Mucosa of gallbladder (tissue), 1 donor: ENCODE results near the gene PBX1. TPM values are rescaled to one million over a fixed set of nuclear protein-coding genes. Genes with fewer than 3 reads are reported as not detected.
A peak's percentile ranks its signal among the peaks of the same experiment; 100 is the strongest.

ENCODE experiments used
- DNase-seq: peaks from one replicate; pipeline ENCODE4 v3.0.0-alpha.2; 2020; ENCODE audit warnings: low spot score
- total RNA-seq: library from RNA; stranded (reverse); gene quantifications from one replicate; pipeline ENCODE4 v1.2.1, GENCODE V29; 2021
- donor health status: DM: no; HTN: no; CAD: no.

PBX1 gene
- total RNA-seq, 1 donor from 2014 or later: 175 TPM

DNA sequence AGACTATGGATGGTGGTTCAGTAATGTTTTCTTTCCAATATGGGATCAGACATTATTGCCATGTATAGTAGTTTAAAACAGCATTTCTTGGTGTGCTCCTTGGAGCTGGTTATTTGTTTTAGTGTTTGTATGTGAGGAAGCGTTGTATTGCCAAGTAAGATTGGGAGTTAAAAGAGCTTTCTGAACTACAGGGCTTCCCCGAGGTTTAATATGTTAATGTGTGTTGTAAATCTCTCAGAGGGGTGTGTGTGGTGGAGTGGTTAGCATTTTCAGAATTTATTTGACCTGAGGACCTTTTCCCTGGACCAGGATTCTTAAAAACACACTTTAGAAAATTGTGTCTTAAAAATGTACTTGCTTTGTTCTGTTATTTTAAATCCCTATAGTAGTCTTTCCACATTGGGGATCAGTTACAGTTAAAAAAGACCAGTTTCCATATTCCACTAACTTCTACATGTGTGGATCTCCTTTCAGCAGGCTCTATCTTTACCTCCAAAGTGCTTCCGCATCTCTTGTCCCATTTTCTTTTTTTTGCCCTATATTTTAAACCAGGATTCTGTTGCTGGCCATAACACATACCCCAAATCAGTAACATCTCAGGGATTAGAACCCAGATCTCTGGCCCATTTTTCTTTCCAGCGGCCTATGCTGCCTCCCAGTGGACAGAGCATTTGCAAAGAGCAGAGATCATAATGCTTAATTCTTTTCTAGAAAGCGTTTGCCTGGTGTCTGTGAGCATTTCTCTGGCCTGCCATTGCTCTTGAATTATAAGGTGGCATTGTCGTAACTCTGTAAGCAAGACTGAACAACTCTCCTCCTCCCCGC lies 58.6 kb downstream of the PBX1 start:
- no peak for DNase-seq

DNA sequence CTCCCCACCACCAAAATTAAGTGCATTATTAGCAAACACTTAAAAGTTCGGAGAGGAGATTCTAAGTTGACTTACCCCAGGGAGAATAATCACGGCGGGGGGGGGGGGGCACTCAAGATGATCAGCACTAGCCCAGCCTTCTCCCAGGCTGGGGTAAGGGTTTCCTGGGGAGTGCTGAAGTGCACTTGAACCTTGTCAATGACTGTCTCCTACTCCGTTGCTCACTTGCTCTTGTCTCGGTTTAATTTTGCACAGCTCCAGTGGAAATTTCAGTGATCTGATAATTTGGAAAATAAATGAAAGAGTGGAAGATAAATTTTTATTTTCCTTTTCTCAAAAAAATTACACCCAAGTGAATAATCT lies 59.2 kb downstream of the PBX1 start:
- no peak for DNase-seq

DNA sequence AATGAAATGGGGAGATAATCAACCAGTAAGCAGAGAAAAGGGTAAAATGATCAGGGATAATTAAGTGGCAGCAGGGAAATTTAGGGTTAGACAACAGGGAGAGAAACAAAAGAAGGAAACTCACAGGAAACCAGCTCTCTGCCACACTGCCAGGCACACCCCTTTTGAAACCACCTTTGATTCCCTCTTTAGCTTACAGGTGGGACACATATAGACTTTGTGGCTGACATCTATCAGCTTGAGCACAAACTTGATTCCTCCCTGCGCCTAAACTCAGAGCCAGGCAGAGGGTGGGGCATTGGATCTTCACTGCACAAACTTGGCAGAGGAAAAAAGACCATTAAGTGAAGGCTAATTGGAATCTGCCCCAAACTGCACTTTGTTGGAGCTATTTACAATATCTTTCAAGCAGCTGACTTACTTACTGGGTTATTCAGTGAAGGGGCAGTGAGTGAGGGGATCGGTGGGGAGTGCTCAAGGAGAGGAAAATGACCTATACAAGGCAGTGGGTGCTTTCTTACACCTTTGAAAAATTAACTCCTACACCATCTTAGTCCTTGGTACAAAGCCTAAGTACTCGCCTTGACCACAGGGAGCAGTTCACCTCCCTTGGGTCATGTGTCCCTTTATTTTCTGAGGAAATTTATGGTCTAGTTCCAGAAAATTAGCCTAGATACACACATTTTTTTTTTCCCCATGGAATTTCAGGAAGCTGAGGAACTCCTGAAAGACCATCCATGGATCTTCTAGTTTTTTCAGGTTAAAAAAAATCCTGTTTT lies 60.2 kb downstream of the PBX1 start:
- DNase-seq: no peak

DNA sequence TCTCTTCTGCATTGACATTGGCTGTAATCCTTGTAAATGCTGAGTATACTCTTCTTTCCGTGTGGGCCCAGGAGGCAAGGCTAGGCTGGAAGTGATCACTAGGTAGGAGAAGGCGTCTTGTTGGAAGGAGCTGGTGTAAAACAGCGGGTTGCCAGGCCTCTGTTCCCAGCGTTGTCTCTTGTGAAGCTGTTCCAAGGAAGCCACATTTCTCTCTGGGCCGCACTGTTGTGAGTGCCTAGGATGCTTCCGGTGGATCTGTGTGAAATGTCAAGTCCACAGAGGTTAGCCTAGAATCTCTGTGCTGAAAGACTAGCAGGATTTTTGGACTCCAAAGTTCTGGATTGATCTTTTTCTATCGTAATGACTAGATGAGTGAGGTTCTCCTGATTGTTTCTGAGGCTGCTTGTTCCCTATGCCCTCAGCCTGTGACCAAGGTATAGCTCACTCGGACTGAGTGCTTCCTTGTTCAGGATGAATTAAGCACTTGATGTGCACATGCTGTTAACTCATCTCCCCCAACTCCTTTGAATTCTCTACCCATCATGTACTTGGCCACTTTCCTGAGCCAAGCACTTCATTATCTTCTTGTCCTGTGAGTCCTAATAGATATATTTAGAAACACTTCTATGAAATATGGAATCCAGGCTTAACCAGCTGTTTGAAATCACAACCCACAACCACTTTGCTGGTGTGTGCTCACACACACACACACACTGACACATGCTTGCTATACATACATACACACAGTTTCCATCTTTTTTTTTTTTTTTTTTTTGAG lies 63.3 kb downstream of the PBX1 start:
- DNase-seq: no peak

DNA sequence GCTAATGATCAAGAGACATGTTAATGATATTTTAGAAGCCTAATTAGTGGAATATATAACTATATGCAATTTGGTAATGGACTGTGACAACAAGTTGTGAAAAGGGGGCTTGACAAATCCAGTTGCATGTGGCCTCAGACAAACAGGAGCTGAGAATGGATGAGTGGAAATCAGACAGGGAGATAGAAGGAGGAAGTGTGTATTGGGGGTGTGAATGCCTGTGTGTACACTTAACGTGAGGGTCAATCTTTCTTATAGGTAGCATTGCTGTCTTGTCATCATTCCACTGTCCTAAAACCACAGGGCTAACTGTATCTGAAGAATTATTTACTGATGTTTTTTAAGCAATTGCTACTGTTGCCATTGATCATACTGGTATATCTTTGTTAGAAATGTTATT lies 64.8 kb downstream of the PBX1 start:
- DNase-seq: no peak

DNA sequence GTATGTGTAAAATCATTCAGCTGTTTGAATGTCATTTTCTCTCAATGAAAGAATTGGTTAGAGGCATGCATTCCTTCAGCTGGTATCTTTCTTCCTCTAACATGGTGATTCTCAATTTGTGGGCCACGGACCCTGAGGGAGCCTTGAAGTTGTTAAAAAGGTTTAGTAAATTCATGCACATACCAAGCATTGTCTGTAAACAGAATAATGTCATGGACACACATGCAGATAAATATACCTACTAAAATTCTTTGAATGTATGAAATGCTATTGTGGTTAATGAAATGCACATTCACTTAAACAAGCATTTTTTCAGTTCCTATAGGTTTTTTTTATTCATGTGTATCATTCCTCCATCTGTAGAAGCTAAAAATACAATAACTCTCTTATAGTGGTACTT lies 65.4 kb downstream of the PBX1 start:
- no peak for DNase-seq

DNA sequence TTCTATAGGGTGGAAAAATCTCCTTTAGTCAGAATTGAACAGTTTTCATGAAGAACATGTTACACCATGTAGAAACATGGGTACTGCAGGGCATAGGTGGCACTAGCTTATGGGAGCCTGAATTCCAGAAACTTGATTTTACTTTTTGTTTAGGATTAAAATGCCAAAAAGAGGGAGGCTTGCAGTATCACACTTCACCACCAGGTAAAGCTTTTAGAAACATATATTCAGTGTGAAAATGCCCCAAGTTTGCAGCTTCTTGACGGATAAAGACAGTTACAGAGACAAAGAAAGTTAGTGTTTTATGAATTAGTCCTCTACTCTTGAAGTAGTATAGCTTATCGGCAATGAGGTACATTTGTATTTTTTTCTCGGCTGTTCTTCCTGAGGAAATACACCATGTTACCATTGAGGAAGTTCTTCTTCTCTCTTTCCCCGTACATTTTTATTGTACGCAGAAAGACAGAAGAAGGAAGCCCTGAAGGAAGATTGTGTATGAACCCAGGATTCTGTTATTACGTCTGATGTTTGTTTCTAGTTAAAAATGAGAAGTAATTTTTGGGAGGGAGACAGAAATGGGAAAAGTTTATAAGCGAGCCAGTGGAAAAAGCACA lies 66.1 kb downstream of the PBX1 start:
- DNase-seq: no peak

DNA sequence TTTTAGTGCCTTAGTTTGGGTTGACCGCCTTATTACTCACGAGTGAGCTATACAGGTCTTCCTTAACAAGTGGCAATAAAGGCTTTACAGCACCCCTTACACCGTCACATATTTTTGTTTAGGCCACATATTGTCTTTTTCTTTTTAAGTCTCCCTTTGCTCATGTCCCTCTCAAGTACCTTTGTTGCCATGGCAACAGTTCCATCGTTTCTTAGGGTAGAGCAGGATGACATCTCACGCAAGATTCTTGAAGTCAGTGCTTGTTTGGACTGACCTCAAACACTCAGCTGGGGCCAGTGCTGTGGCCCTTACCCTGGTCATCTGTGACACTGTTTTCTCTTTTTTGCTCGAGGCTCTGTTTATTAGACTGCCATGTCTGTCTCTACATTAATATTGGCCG lies 69.8 kb downstream of the PBX1 start:
- no peak for DNase-seq

DNA sequence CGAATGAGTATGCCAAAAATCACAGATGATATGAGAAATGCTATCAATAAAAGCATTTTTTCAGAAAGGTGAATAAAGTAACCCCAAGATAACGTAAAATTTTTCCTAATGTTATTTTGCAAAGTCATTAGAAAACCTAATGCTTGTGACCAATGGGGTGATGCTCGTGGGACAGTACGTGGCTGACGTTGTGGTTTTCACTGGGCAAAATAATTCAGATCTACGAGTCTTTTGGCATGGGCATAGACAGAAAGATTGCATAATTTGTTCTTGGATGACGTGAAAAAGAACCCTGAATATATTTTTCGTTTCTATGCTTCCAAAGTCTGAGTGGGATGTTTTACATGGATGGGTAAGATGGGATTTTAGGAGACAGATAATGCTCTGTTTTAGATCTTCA lies 71.0 kb downstream of the PBX1 start:
- DNase-seq: no peak

DNA sequence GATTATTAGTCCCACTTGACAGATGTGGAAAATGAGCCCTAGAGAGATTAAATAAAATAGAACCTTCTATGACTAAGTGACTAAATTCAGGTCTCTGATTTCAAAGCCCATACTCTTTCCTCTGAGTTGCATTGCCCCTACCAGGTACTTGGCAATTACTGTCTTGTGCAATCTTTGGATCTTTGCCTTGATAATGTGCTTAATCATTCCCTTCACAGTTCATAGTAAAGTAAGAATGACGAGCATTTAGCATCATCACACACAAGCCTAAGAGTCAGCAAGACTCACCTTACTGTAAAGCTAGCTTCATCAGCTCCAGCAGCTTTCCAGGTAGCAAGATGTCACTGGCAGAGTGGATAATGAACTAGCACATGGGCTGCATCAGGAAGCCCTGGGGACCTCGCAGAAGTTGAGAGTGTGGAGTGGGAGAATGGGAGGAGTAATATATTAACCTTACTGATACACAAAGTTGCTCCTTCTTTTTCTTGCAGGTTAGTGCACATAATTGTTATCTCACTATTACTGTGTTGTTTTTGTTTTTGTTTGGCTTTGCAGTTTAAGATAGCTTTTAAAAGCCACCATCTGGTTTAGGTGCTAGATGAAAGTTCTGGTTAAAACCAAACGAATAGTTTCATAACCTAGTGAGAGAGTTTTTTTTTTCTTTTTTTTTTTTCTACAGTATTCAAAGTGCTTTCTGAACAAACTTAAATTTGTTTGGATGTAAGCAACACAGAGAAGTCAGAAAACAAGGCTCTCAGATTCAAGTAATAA lies 71.8 kb downstream of the PBX1 start:
- no peak for DNase-seq

DNA sequence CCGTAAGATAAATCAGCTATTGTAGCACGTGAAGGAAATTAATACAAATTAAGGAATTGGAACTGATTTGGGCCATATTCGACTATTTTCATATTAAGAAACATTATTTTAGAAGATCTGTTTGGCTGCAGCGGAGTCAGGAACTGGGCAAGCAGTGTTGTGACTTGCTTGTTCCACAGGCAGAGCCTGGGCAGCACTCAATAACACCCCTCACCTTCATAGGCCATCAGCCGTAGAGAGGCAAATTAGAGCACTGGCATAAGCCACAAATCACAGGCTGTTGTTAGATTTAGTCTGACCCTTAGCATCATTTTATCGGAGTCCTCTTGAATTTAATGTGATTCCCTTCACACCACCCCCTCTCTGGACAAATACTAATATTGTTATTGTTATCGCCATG lies 72.8 kb downstream of the PBX1 start:
- DNase-seq: no peak

DNA sequence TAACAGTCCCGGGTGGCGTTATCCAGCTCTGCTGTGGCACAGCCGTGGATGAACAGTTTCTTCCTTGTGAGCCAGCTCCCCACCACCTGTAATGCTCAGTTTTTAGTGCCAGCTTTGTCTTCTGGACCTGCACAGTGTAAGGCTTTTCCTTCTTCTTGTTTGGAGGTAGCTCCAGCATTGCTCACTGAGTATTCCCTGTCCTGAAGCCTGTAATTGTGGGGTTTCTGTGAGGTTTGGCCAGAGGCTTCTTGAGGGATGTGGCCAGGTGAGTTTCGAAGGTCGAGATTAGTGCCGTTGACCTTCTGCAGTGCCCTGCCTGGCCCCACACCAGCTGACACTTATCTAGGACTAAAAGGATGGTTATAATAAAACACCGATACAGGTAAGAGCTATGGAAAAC lies 75.0 kb downstream of the PBX1 start:
- no peak for DNase-seq

DNA sequence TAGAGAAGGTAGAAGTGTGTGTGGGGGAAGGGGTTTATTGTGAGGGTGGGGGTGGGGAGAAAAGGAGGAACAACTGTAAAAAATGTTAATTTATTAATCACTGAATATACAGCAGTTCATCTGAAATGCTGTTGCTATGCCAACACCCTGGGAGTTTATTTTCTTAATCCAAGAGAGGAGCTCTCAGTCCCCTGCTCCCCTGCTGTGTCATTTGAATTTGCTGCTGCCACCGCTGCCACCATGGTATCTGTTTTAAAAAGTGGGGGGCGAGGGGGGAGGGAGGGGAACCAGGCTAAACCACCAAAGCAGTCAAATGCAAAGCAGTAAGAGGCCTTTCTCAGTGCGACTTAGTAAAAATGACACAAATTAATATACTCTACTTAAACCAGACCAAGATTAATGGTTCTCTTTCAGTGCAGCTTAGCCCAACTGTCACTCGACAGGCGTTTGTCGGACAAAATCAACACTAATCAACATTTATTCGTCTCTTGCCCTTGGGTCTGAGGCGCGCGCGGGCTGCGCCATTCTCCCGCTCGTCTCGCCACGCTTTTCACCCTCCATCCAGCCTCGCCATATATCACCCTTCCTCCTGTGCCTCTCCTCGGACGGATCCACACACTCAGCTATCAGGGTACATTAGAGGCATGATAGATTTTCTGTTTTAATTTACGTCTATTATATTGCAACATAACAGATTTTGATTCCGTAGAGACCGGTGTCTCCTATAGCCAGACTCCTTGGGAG lies 76.2 kb downstream of the PBX1 start:
- no peak for DNase-seq

DNA sequence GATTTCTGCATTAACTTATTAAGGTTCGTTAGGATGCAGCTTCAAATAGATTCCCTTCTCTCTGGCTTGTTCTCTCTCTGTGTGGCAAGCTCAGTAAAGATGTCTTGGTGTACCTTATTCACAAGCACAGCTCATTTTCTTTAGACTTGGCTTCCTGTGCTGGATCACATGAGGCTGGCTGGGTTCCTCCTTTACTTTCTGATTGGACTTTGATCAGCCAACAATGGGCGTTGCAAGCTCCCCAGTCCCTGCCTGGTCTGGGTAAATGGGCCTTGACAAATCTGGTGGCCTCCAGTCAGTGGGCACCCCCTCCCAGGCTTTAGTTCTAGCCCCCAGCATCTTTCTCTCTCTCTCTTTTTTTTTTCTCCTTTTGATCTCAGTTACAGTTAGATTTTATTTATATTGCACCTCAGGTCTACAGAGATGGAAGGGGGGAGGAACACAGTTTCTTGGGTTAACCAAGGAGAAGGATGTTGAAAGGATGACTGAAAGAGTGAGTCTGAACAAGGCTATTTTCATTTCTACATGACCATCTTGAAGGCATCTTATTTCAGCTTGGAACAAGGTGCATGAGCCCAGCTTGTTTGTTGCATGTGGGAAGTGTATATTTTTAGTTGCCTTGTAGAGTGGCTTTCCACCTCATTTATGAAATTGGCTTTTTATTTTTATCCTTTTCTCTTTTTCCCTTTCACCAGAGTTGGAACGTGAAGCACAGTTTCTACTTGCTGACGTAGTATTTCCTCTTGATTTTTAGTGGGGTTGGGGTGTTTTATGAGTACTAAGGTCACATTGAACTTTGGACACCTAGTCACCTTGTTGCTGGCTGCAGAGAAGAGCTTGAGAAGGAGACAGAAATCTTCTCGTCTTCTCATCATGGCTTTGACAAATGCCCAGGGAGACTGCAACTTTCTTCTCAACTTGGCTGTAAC lies 77.1 kb downstream of the PBX1 start:
- peak; percentile 81 for DNase-seq

DNA sequence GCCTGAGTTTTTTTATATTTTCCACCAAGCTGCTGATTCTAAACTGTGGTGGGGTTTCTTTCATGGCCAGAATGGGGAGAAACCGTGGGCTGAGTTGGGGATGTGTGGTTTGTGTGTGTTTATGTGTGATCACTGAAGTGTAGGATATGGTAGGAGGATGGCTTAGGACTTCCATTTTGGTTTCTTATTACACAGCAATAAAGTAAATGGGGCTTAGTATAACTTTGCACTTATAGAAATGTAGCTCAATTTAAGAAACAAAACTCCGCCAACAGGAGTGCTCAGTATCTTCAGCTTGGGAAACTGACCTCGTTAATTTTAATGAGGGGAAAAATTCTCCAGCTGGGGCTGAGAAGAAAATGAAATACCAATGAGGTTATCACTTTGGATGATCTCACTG lies 77.8 kb downstream of the PBX1 start:
- no peak for DNase-seq

DNA sequence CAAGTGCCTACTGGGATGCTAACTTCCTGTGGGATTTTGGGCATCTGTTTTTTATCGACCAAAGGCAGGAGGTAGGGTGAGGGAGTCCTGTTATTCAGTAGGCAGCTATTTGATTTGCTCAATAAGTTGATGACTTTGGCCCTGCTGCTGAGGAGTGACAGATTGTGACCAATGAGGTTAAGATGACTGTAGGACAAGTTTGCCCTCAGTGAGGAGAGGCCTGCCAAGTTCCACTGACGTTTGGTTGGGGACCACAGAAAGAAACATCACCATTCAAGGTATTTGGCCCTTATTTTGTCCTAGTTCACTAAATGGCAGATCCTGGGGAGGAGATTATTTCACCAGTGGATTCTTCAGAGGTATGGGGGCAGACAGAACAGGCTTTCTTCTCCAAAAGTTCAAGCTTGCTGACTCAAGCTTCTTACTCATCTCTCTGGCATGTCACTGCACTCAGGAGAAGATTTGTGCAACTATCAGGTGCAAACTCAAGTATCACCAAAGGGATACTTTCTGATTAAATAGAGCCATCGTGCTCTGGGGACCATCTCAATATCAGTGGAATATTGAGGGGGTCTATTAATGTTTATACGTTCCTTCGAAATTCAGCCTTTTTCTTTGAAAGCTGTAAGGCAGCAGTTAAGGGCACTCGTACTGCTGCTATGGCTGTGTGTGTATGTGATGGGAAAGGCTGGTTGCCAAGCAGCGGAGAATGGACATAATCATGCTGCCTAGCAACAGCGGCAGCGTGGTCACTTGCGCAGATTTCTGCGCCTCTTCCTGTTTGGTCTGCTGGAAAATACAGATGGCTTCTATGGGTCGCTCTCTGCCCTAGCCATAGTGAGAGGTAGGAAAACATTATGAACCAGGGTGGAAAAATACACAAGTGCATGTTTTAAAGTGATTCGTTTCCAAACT lies 78.7 kb downstream of the PBX1 start:
- no peak for DNase-seq

DNA sequence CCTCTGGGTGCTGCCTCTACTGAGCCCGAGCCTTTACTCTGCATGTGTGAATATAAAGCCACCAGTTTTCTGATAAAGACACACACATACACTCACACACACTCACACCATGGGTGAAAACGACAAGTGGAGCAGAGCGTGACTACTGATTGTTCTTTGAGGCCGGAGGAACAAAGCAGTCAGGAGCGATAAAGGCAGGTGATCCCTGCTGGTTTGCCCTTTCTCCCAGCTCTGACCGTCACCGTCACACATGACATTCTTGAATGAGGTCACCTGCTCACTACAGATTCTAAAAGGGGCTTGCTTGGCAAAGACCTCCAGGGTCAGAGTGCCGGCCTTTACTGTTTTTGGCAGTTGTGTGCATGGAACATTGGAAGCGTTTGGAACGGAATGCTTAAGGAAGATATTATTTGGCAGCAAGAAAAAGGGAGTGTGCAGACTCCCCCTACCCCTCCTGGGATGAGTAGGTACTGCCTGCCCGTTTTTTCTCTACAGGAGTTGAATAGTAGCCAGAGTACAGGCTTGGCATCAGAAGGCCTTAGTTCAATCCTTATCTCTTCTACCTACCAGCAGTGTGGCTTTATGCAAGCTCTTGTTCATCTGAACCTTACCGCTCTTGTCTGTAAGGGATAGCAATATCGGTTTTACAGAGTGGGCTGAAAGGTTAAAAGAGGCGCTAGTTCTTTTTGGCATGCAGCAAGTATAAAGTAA lies 79.7 kb downstream of the PBX1 start:
- DNase-seq: no peak
